ENCODE measurements around the gene CSNK1E. TPM values are rescaled to one million over a fixed set of nuclear protein-coding genes. Genes with fewer than 3 reads are reported as not detected.
"Not testable (repeated sequence)": the region's sequence is repeated elsewhere in the genome, so short reads cannot be mapped to it uniquely, and the experiment has no call there.

The CSNK1E gene
- total and polyA plus RNA-seq, 4 experiments from 2014 or later = 8.8 to 103 (median 56.7) TPM

GRCh38 chr22:38347181-38347943 lies 30.1 kb upstream of the CSNK1E start:
- peak overlapping the region in 1 of 7 donors; percentile 57 for H3K27ac Mint-ChIP-seq
- H3K27ac ChIP-seq (ENCODE audit: low read depth, low read length) = no peak overlapping the region
- no peak overlapping the region for H3K4me3 Mint-ChIP-seq
- no peaks in the 10 kb centered on the region for H3K36me3 Mint-ChIP-seq
- CTCF ChIA-PET (ENCODE audit: partially characterized antibody) = interaction anchor here (1.3 kb wide), 1 partner anchor 295 kb away, joined by 5 read pairs; no protein-coding TSS in a partner anchor
- H3K9me3 Mint-ChIP-seq = no peaks in the 10 kb centered on the region
- no peaks in the 10 kb centered on the region for H3K36me3 ChIP-seq (ENCODE audit: insufficient read depth, low read length)
- DNase-seq = no peak
- POLR2A ChIA-PET (ENCODE audit: partially characterized antibody) = no interaction called here
- no peaks in the 10 kb centered on the region for H3K27me3 ChIP-seq (ENCODE audit: insufficient read depth, low read length)
- H3K27me3 Mint-ChIP-seq = peaks cover 0 to 6% of the 10 kb centered on the region in 2 donors
- H3K4me1 Mint-ChIP-seq = no peaks in the 10 kb centered on the region
- H3K4me1 ChIP-seq (ENCODE audit: insufficient read depth, low read length) = no peaks in the 10 kb centered on the region
- no peaks in the 10 kb centered on the region for H3K9me3 ChIP-seq (ENCODE audit: control insufficient read depth in 1 of 2, low read length in 2 of 2)
- intact Hi-C loops (cut with micrococcal nuclease) = no loop called here
- H3K4me3 ChIP-seq (ENCODE audit: low read length in 2 of 2) = no peak overlapping the region

GRCh38 chr22:38346506-38346905 lies 29.3 kb upstream of the CSNK1E start:
- CTCF ChIA-PET (ENCODE audit: partially characterized antibody) = interaction anchor here (1.3 kb wide), 1 partner anchor 294 kb away, joined by 5 read pairs; no protein-coding TSS in a partner anchor
- no peaks in the 10 kb centered on the region for H3K4me1 Mint-ChIP-seq
- POLR2A ChIA-PET (ENCODE audit: partially characterized antibody) = no interaction called here
- H3K36me3 Mint-ChIP-seq = no peaks in the 10 kb centered on the region
- no peaks in the 10 kb centered on the region for H3K27me3 ChIP-seq (ENCODE audit: insufficient read depth, low read length)
- H3K27me3 Mint-ChIP-seq = peaks cover 0 to 6% of the 10 kb centered on the region in 2 donors
- H3K4me3 ChIP-seq (ENCODE audit: low read length in 2 of 2) = no peak overlapping the region
- no peak overlapping the region for H3K27ac Mint-ChIP-seq
- intact Hi-C loops (cut with micrococcal nuclease) = no loop called here
- H3K4me3 Mint-ChIP-seq = no peak overlapping the region
- no peaks in the 10 kb centered on the region for H3K9me3 Mint-ChIP-seq
- H3K4me1 ChIP-seq (ENCODE audit: insufficient read depth, low read length) = no peaks in the 10 kb centered on the region
- no peak overlapping the region for H3K27ac ChIP-seq (ENCODE audit: low read depth, low read length)
- no peaks in the 10 kb centered on the region for H3K36me3 ChIP-seq (ENCODE audit: insufficient read depth, low read length)
- DNase-seq = no peak
- H3K9me3 ChIP-seq (ENCODE audit: control insufficient read depth in 1 of 2, low read length in 2 of 2) = no peaks in the 10 kb centered on the region

- Mint-ChIP-seq H3K4me3 (no peak overlapping the region), H3K27me3 (peaks cover 0 to 6% of the 10 kb centered on the region in 2 donors), H3K9me3 (no peaks in the 10 kb centered on the region), H3K27ac (peak overlapping the region in 1 of 7 donors; percentile 13), H3K36me3 (no peaks in the 10 kb centered on the region), H3K4me1 (no peaks in the 10 kb centered on the region)
- CTCF ChIA-PET (ENCODE audit: partially characterized antibody) = no interaction called here
- intact Hi-C loops (cut with micrococcal nuclease) = no loop called here
- no peaks in the 10 kb centered on the region for H3K4me1 ChIP-seq (ENCODE audit: insufficient read depth, low read length)
- no peaks in the 10 kb centered on the region for H3K9me3 ChIP-seq (ENCODE audit: control insufficient read depth in 1 of 2, low read length in 2 of 2)
- no peak for DNase-seq
- no peak overlapping the region for H3K4me3 ChIP-seq (ENCODE audit: low read length in 2 of 2)
- H3K36me3 ChIP-seq (ENCODE audit: insufficient read depth, low read length) = no peaks in the 10 kb centered on the region
- H3K27me3 ChIP-seq (ENCODE audit: insufficient read depth, low read length) = no peaks in the 10 kb centered on the region
- H3K27ac ChIP-seq (ENCODE audit: low read depth, low read length) = no peak overlapping the region
- POLR2A ChIA-PET (ENCODE audit: partially characterized antibody) = no interaction called here
Measured at GRCh38 chr22:38345782-38346181, 28.5 kb upstream of the CSNK1E start.

- H3K27ac Mint-ChIP-seq; POLR2A ChIA-PET (ENCODE audit: partially characterized antibody): not testable (repeated sequence)
Measured at GRCh38 chr22:38339893-38340292, 22.7 kb upstream of the CSNK1E start.

GRCh38 chr22:38338772-38339379 lies 21.6 kb upstream of the CSNK1E start:
- intact Hi-C loops (cut with micrococcal nuclease) = no loop called here
- Histone ChIP-seq H3K4me3 (ENCODE audit: low read length in 2 of 2) (no peak overlapping the region), H3K9me3 (ENCODE audit: control insufficient read depth in 1 of 2, low read length in 2 of 2) (no peaks in the 10 kb centered on the region), H3K4me1 (ENCODE audit: insufficient read depth, low read length) (peaks cover 6% of the 10 kb centered on the region), H3K36me3 (ENCODE audit: insufficient read depth, low read length) (no peaks in the 10 kb centered on the region), H3K27me3 (ENCODE audit: insufficient read depth, low read length) (no peaks in the 10 kb centered on the region), H3K27ac (ENCODE audit: low read depth, low read length) (no peak overlapping the region)
- H3K27ac Mint-ChIP-seq = no peak overlapping the region
- ChIA-PET CTCF (ENCODE audit: partially characterized antibody) (interaction anchor here (1.3 kb wide), 2 partner anchors 12 to 225 kb away, joined by 3 to 4 read pairs; no protein-coding TSS in a partner anchor), POLR2A (ENCODE audit: partially characterized antibody) (no interaction called here)
- DNase-seq = no peak
- no peak overlapping the region for H3K4me3 Mint-ChIP-seq
- peaks cover 5 to 8% of the 10 kb centered on the region in 2 donors for H3K27me3 Mint-ChIP-seq
- H3K4me1 Mint-ChIP-seq = peaks cover 0 to 9% (median 2%) of the 10 kb centered on the region in 4 donors
- H3K9me3 Mint-ChIP-seq = no peaks in the 10 kb centered on the region
- H3K36me3 Mint-ChIP-seq = no peaks in the 10 kb centered on the region

More at GRCh38 chr22:38339893-38340292, 22.7 kb upstream of the CSNK1E start:
- H3K36me3 ChIP-seq (ENCODE audit: insufficient read depth, low read length); H3K4me1 Mint-ChIP-seq; H3K4me3 Mint-ChIP-seq; H3K4me1 ChIP-seq (ENCODE audit: insufficient read depth, low read length); DNase-seq; H3K9me3 Mint-ChIP-seq; H3K4me3 ChIP-seq (ENCODE audit: low read length in 2 of 2); H3K36me3 Mint-ChIP-seq; H3K27ac ChIP-seq (ENCODE audit: low read depth, low read length); H3K9me3 ChIP-seq (ENCODE audit: control insufficient read depth in 1 of 2, low read length in 2 of 2); intact Hi-C loops (cut with micrococcal nuclease); H3K27me3 Mint-ChIP-seq; H3K27me3 ChIP-seq (ENCODE audit: insufficient read depth, low read length): not testable (repeated sequence)
- CTCF ChIA-PET (ENCODE audit: partially characterized antibody) = interaction anchor here (1.3 kb wide), 1 partner anchor 226 kb away, joined by 3 read pairs; no protein-coding TSS in a partner anchor

GRCh38 chr22:38336699-38337098 lies 19.5 kb upstream of the CSNK1E start:
- intact Hi-C loops (cut with micrococcal nuclease) = no loop called here
- no peak overlapping the region for H3K4me3 ChIP-seq (ENCODE audit: low read length in 2 of 2)
- no peak for DNase-seq
- no peaks in the 10 kb centered on the region for H3K9me3 ChIP-seq (ENCODE audit: control insufficient read depth in 1 of 2, low read length in 2 of 2)
- peaks cover 6% of the 10 kb centered on the region for H3K4me1 ChIP-seq (ENCODE audit: insufficient read depth, low read length)
- no peaks in the 10 kb centered on the region for H3K27me3 ChIP-seq (ENCODE audit: insufficient read depth, low read length)
- Mint-ChIP-seq H3K27ac (no peak overlapping the region), H3K4me3 (peak overlapping the region; percentile 61 to 79 (median 70)), H3K27me3 (peaks cover 5 to 8% of the 10 kb centered on the region in 2 donors), H3K9me3 (peaks cover 0 to 3% (median 0%) of the 10 kb centered on the region in 8 donors), H3K4me1 (peaks cover 0 to 9% (median 2%) of the 10 kb centered on the region in 4 donors), H3K36me3 (no peaks in the 10 kb centered on the region)
- CTCF ChIA-PET (ENCODE audit: partially characterized antibody) = no interaction called here
- POLR2A ChIA-PET (ENCODE audit: partially characterized antibody) = no interaction called here
- H3K36me3 ChIP-seq (ENCODE audit: insufficient read depth, low read length) = no peaks in the 10 kb centered on the region
- H3K27ac ChIP-seq (ENCODE audit: low read depth, low read length) = no peak overlapping the region

- Histone ChIP-seq H3K27me3 (ENCODE audit: insufficient read depth, low read length) (no peaks in the 10 kb centered on the region), H3K36me3 (ENCODE audit: insufficient read depth, low read length) (no peaks in the 10 kb centered on the region), H3K4me1 (ENCODE audit: insufficient read depth, low read length) (peaks cover 6% of the 10 kb centered on the region), H3K27ac (ENCODE audit: low read depth, low read length) (no peak overlapping the region), H3K4me3 (ENCODE audit: low read length in 2 of 2) (no peak overlapping the region), H3K9me3 (ENCODE audit: control insufficient read depth in 1 of 2, low read length in 2 of 2) (no peaks in the 10 kb centered on the region)
- POLR2A ChIA-PET (ENCODE audit: partially characterized antibody) = no interaction called here
- Mint-ChIP-seq H3K4me3 (peak overlapping the region in 2 of 8 donors; percentile 27 to 55), H3K4me1 (peaks cover 0 to 9% (median 2%) of the 10 kb centered on the region in 4 donors), H3K27me3 (peaks cover 5 to 8% of the 10 kb centered on the region in 2 donors), H3K36me3 (no peaks in the 10 kb centered on the region), H3K9me3 (peaks cover 0 to 3% (median 0%) of the 10 kb centered on the region in 8 donors), H3K27ac (no peak overlapping the region)
- CTCF ChIA-PET (ENCODE audit: partially characterized antibody) = no interaction called here
- intact Hi-C loops (cut with micrococcal nuclease) = no loop called here
- DNase-seq = no peak
Measured at GRCh38 chr22:38335077-38335476, 17.8 kb upstream of the CSNK1E start.
